HEK293 (cell line): ENCODE results near the gene RGS7.

Experiments
- MEIS1 ChIP-seq: sonication (generic); formaldehyde crosslinking; IDR thresholded peaks from 2 replicates; pipeline ENCODE4 v1.8.1; 2022; ENCODE audit warnings: missing genetic modification reagents, mild to moderate bottlenecking, borderline replicate concordance
- MYNN ChIP-seq: fragments of 450-650 bp; formaldehyde crosslinking; IDR thresholded peaks from 2 replicates; pipeline ENCODE4 v1.5.1; 2016; ENCODE audit warnings: missing biosample characterization, missing genetic modification characterization, borderline replicate concordance
- ZBTB21 ChIP-seq: fragments of 450-650 bp; formaldehyde crosslinking; IDR thresholded peaks from 2 replicates; pipeline ENCODE4 v1.5.1; 2017; ENCODE audit warnings: missing biosample characterization, missing genetic modification characterization
- ZNF10 ChIP-seq: fragments of 450-650 bp; formaldehyde crosslinking; IDR thresholded peaks from 2 replicates; pipeline ENCODE4 v1.5.1; 2017; ENCODE audit warnings: missing biosample characterization, missing genetic modification characterization
- ZNF324 ChIP-seq: fragments of 450-650 bp; formaldehyde crosslinking; IDR thresholded peaks from 2 replicates; pipeline ENCODE4 v1.5.1; 2016; ENCODE audit warnings: missing biosample characterization, missing genetic modification characterization
- ZNF37A ChIP-seq: fragments of 450-650 bp; IDR thresholded peaks from 2 replicates; pipeline ENCODE4 v1.5.1; 2018; ENCODE audit warnings: missing biosample characterization, missing genetic modification characterization
- ZNF416 ChIP-seq: fragments of 450-650 bp; formaldehyde crosslinking; IDR thresholded peaks from 2 replicates; pipeline ENCODE4 v1.5.1; 2016; ENCODE audit warnings: missing biosample characterization, missing genetic modification characterization
- TF ChIP-seq, protein P1 (sequence below): fragments of 450-650 bp; formaldehyde crosslinking; IDR thresholded peaks from 2 replicates; pipeline ENCODE4 v1.5.1; 2016; ENCODE audit warnings: missing biosample characterization, missing genetic modification characterization
- TF ChIP-seq, protein P2 (sequence below): fragments of 450-650 bp; formaldehyde crosslinking; conservative IDR thresholded peaks from 2 replicates; pipeline ENCODE4 v1.5.1; 2016; ENCODE audit warnings: low read depth, missing biosample characterization, missing genetic modification characterization

DNA sequence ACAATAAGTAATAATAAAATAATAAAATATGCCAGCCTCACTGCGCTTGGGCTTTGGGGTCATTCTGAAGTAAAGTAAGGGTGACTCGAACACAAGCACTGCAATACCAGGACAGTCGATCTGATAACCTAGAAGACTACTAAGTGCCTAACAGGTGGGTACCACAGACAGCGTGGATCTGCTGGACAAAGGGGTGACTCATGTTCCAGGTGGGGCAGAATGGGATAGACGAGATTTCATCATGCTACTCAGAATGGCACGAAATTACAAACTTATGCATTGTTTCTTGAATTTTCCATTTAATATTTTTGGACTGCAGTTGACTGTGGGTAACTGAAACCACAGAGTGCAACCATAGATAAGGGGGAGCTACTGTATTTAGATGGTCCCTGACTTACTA is 523.9 kb downstream of the RGS7 start:
- TF ChIP-seq ZNF37A (no peak), ZNF416 (no peak), ZNF10 (tag by site-specific recombination) (no peak), MEIS1 (CRISPR knock-in tag) (no peak), ZBTB21 (tag by site-specific recombination) (no peak), ZNF324 (tag by site-specific recombination) (no peak), MYNN (tag by site-specific recombination) (no peak)
- TF ChIP-seq, protein P1, sequence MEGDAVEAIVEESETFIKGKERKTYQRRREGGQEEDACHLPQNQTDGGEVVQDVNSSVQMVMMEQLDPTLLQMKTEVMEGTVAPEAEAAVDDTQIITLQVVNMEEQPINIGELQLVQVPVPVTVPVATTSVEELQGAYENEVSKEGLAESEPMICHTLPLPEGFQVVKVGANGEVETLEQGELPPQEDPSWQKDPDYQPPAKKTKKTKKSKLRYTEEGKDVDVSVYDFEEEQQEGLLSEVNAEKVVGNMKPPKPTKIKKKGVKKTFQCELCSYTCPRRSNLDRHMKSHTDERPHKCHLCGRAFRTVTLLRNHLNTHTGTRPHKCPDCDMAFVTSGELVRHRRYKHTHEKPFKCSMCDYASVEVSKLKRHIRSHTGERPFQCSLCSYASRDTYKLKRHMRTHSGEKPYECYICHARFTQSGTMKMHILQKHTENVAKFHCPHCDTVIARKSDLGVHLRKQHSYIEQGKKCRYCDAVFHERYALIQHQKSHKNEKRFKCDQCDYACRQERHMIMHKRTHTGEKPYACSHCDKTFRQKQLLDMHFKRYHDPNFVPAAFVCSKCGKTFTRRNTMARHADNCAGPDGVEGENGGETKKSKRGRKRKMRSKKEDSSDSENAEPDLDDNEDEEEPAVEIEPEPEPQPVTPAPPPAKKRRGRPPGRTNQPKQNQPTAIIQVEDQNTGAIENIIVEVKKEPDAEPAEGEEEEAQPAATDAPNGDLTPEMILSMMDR = no peak
- TF ChIP-seq, protein P2, sequence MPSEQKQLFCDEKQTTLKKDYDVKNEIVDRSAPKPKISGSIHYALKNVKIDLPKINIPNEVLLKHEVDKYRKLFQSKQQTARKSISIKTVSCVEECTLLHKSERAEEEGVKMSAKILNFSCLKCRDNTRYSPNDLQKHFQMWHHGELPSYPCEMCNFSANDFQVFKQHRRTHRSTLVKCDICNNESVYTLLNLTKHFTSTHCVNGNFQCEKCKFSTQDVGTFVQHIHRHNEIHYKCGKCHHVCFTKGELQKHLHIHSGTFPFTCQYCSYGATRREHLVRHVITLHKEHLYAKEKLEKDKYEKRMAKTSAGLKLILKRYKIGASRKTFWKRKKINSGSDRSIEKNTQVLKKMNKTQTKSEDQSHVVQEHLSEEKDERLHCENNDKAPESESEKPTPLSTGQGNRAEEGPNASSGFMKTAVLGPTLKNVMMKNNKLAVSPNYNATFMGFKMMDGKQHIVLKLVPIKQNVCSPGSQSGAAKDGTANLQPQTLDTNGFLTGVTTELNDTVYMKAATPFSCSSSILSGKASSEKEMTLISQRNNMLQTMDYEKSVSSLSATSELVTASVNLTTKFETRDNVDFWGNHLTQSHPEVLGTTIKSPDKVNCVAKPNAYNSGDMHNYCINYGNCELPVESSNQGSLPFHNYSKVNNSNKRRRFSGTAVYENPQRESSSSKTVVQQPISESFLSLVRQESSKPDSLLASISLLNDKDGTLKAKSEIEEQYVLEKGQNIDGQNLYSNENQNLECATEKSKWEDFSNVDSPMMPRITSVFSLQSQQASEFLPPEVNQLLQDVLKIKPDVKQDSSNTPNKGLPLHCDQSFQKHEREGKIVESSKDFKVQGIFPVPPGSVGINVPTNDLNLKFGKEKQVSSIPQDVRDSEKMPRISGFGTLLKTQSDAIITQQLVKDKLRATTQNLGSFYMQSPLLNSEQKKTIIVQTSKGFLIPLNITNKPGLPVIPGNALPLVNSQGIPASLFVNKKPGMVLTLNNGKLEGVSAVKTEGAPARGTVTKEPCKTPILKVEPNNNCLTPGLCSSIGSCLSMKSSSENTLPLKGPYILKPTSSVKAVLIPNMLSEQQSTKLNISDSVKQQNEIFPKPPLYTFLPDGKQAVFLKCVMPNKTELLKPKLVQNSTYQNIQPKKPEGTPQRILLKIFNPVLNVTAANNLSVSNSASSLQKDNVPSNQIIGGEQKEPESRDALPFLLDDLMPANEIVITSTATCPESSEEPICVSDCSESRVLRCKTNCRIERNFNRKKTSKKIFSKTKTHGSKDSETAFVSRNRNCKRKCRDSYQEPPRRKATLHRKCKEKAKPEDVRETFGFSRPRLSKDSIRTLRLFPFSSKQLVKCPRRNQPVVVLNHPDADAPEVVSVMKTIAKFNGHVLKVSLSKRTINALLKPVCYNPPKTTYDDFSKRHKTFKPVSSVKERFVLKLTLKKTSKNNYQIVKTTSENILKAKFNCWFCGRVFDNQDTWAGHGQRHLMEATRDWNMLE (tag by site-specific recombination) = no peak
